Neuron (in vitro differentiated cells): Measurements from ENCODE around the gene KANK4.
"Not testable (repeated sequence)": the region's sequence is repeated elsewhere in the genome, so short reads cannot be mapped to it uniquely, and the experiment has no call there.

Experiments used
- H2AFZ ChIP-seq: one replicate; pipeline ENCODE4 v1.6.1; 2013; ENCODE audit warnings: low read depth, mild to moderate bottlenecking, inconsistent platforms, low read length, moderate library complexity
- H3K27me3 ChIP-seq: one replicate; pipeline ENCODE4 v1.6.1; 2013; ENCODE audit warnings: low read length; ENCODE audit not compliant: insufficient read depth
- H3K36me3 ChIP-seq: one replicate; pipeline ENCODE4 v1.6.1; 2013; ENCODE audit warnings: low read length; ENCODE audit not compliant: insufficient read depth
- H3K4me1 ChIP-seq: one replicate; pipeline ENCODE4 v1.6.1; 2013; ENCODE audit warnings: low read length; ENCODE audit not compliant: insufficient read depth
- H3K4me3 ChIP-seq: 2 replicates; pipeline ENCODE4 v1.5.1; 2013; ENCODE audit warnings: mild to moderate bottlenecking, low read length, moderate library complexity
- H3K9me3 ChIP-seq: one replicate; pipeline ENCODE4 v1.6.1; 2013; ENCODE audit warnings: low read length

The KANK4 gene

GRCh38 chr1:62244380-62244779 is 74.9 kb downstream of the KANK4 start:
- H3K9me3 ChIP-seq, H2AFZ ChIP-seq, H3K27me3 ChIP-seq, H3K4me3 ChIP-seq, H3K4me1 ChIP-seq, H3K36me3 ChIP-seq: not testable (repeated sequence)

- H3K4me1 ChIP-seq = peaks cover 10% of the 10 kb centered on the region
- H3K27me3 ChIP-seq = no peaks in the 10 kb centered on the region
- no peak overlapping the region for H2AFZ ChIP-seq
- H3K36me3 ChIP-seq = no peaks in the 10 kb centered on the region
- H3K9me3 ChIP-seq = no peaks in the 10 kb centered on the region
- H3K4me3 ChIP-seq = no peak overlapping the region
Observed at GRCh38 chr1:62241371-62242131, 77.7 kb downstream of the KANK4 start.

- H2AFZ ChIP-seq = no peak overlapping the region
- no peaks in the 10 kb centered on the region for H3K36me3 ChIP-seq
- H3K27me3 ChIP-seq = no peaks in the 10 kb centered on the region
- no peak overlapping the region for H3K4me3 ChIP-seq
- no peaks in the 10 kb centered on the region for H3K9me3 ChIP-seq
- peaks cover 10% of the 10 kb centered on the region for H3K4me1 ChIP-seq
Observed at GRCh38 chr1:62240651-62241370, 78.4 kb downstream of the KANK4 start.

- H3K4me1 ChIP-seq, H3K36me3 ChIP-seq, H3K27me3 ChIP-seq, H3K9me3 ChIP-seq, H3K4me3 ChIP-seq, H2AFZ ChIP-seq: not testable (repeated sequence)
Observed at GRCh38 chr1:62239652-62240403, 79.4 kb downstream of the KANK4 start.

- no peaks in the 10 kb centered on the region for H3K27me3 ChIP-seq
- no peaks in the 10 kb centered on the region for H3K9me3 ChIP-seq
- H3K4me1 ChIP-seq = peaks cover 10% of the 10 kb centered on the region
- H2AFZ ChIP-seq = peak overlapping the region; percentile 15
- no peak overlapping the region for H3K4me3 ChIP-seq
- no peaks in the 10 kb centered on the region for H3K36me3 ChIP-seq
Observed at GRCh38 chr1:62238507-62238906, 80.7 kb downstream of the KANK4 start.

GRCh38 chr1:62237950-62238374 is 81.3 kb downstream of the KANK4 start:
- H3K27me3 ChIP-seq = no peaks in the 10 kb centered on the region
- no peak overlapping the region for H3K4me3 ChIP-seq
- H2AFZ ChIP-seq = peak overlapping the region; percentile 15
- H3K9me3 ChIP-seq = no peaks in the 10 kb centered on the region
- peaks cover 10% of the 10 kb centered on the region for H3K4me1 ChIP-seq
- no peaks in the 10 kb centered on the region for H3K36me3 ChIP-seq

- Histone ChIP-seq H3K9me3 (no peaks in the 10 kb centered on the region), H3K4me1 (peaks cover 10% of the 10 kb centered on the region), H3K36me3 (no peaks in the 10 kb centered on the region), H3K4me3 (no peak overlapping the region), H2AFZ (no peak overlapping the region), H3K27me3 (no peaks in the 10 kb centered on the region)
Observed at GRCh38 chr1:62237361-62237760, 81.9 kb downstream of the KANK4 start.

GRCh38 chr1:62235576-62235975 is 83.7 kb downstream of the KANK4 start:
- Histone ChIP-seq H3K4me3 (no peak overlapping the region), H3K27me3 (no peaks in the 10 kb centered on the region), H3K36me3 (no peaks in the 10 kb centered on the region), H3K9me3 (no peaks in the 10 kb centered on the region), H3K4me1 (peaks cover 10% of the 10 kb centered on the region), H2AFZ (no peak overlapping the region)

GRCh38 chr1:62234688-62235087 is 84.5 kb downstream of the KANK4 start:
- H3K9me3 ChIP-seq = no peaks in the 10 kb centered on the region
- no peak overlapping the region for H2AFZ ChIP-seq
- H3K36me3 ChIP-seq = no peaks in the 10 kb centered on the region
- H3K4me1 ChIP-seq = peaks cover 10% of the 10 kb centered on the region
- no peak overlapping the region for H3K4me3 ChIP-seq
- no peaks in the 10 kb centered on the region for H3K27me3 ChIP-seq

- no peaks in the 10 kb centered on the region for H3K9me3 ChIP-seq
- H3K27me3 ChIP-seq = no peaks in the 10 kb centered on the region
- no peak overlapping the region for H2AFZ ChIP-seq
- no peaks in the 10 kb centered on the region for H3K36me3 ChIP-seq
- H3K4me3 ChIP-seq = no peak overlapping the region
- H3K4me1 ChIP-seq = peaks cover 10% of the 10 kb centered on the region
Observed at GRCh38 chr1:62233926-62234450, 85.2 kb downstream of the KANK4 start.

GRCh38 chr1:62232871-62233278 is 86.4 kb downstream of the KANK4 start:
- Histone ChIP-seq H3K4me3 (no peak overlapping the region), H3K27me3 (no peaks in the 10 kb centered on the region), H3K9me3 (no peaks in the 10 kb centered on the region), H2AFZ (no peak overlapping the region), H3K4me1 (peaks cover 5% of the 10 kb centered on the region), H3K36me3 (no peaks in the 10 kb centered on the region)

- no peaks in the 10 kb centered on the region for H3K36me3 ChIP-seq
- no peaks in the 10 kb centered on the region for H3K9me3 ChIP-seq
- H2AFZ ChIP-seq = no peak overlapping the region
- H3K4me3 ChIP-seq = no peak overlapping the region
- H3K4me1 ChIP-seq = no peaks in the 10 kb centered on the region
- H3K27me3 ChIP-seq = no peaks in the 10 kb centered on the region
Observed at GRCh38 chr1:62230718-62231117, 88.5 kb downstream of the KANK4 start.

- H2AFZ ChIP-seq = no peak overlapping the region
- no peaks in the 10 kb centered on the region for H3K27me3 ChIP-seq
- no peaks in the 10 kb centered on the region for H3K36me3 ChIP-seq
- H3K4me1 ChIP-seq = no peaks in the 10 kb centered on the region
- no peaks in the 10 kb centered on the region for H3K9me3 ChIP-seq
- H3K4me3 ChIP-seq = no peak overlapping the region
Observed at GRCh38 chr1:62229932-62230331, 89.3 kb downstream of the KANK4 start.
